NB4 (cell line): ENCODE data around the gene CDK12.

ENCODE experiments used
- DNase-seq: peaks from one replicate; pipeline ENCODE4 v3.0.0; 2010; ENCODE audit warnings: low read depth
- H3K4me3 ChIP-seq: one replicate; pipeline ENCODE4 v1.5.1; 2011; ENCODE audit warnings: mild to moderate bottlenecking, low read depth, low read length, moderate library complexity
- MYC ChIP-seq: IDR thresholded peaks from 2 replicates; pipeline ENCODE4 v1.6.1; 2011; ENCODE audit warnings: low read depth, low read length
- POLR2A ChIP-seq: IDR thresholded peaks from 2 replicates; pipeline ENCODE4 v1.6.1; 2011; ENCODE audit warnings: mild to moderate bottlenecking; ENCODE audit not compliant: insufficient read length; ENCODE audit errors: extremely low read depth
- TF ChIP-seq, protein P1 (sequence below): IDR thresholded peaks from one replicate; pipeline ENCODE4 v1.5.1; 2012; ENCODE audit warnings: low read depth, low read length
- TF ChIP-seq, protein P2 (sequence below): IDR thresholded peaks from 2 replicates; pipeline ENCODE4 v1.6.1; 2011; ENCODE audit warnings: low read depth, low read length

Gene CDK12

DNA sequence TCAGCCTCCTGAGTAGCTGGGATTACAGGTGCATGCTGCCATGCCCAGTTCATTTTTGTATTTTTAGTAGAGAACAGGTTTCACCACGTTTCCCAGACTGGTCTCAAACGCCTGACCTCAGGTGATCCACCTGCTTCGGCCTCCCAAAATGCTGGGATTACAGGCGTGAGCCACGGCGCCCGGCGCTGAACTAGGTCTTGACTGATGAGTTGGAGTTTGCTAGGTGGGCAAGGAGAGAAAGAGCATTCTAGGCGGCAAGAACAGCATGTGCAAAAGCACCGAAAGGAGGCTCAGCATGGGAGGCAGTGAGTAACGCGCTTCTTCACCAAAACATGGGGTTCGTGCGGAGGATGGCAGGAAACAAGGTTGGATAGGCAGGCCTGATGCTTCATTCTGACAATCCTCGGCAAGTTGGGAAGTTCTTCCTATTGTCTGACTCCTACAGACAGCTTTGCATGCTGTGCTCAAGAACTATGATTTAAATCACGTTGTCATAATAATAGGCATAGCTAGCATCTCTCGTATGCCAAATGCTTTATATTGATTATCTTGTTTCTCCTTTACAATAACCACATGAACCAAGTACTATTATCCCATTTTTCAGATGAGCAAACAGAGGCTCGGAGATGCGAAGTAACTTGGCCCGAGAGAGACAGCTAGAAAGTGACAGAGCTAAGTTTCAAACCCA, 119.9 kb downstream of the CDK12 start:
- TF ChIP-seq, protein P1, sequence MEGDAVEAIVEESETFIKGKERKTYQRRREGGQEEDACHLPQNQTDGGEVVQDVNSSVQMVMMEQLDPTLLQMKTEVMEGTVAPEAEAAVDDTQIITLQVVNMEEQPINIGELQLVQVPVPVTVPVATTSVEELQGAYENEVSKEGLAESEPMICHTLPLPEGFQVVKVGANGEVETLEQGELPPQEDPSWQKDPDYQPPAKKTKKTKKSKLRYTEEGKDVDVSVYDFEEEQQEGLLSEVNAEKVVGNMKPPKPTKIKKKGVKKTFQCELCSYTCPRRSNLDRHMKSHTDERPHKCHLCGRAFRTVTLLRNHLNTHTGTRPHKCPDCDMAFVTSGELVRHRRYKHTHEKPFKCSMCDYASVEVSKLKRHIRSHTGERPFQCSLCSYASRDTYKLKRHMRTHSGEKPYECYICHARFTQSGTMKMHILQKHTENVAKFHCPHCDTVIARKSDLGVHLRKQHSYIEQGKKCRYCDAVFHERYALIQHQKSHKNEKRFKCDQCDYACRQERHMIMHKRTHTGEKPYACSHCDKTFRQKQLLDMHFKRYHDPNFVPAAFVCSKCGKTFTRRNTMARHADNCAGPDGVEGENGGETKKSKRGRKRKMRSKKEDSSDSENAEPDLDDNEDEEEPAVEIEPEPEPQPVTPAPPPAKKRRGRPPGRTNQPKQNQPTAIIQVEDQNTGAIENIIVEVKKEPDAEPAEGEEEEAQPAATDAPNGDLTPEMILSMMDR = no peak
- TF ChIP-seq, protein P2, sequence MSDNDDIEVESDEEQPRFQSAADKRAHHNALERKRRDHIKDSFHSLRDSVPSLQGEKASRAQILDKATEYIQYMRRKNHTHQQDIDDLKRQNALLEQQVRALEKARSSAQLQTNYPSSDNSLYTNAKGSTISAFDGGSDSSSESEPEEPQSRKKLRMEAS = no peak
- TF ChIP-seq POLR2A (no peak), MYC (no peak)
- no peak for DNase-seq
- no peak overlapping the region for H3K4me3 ChIP-seq

DNA sequence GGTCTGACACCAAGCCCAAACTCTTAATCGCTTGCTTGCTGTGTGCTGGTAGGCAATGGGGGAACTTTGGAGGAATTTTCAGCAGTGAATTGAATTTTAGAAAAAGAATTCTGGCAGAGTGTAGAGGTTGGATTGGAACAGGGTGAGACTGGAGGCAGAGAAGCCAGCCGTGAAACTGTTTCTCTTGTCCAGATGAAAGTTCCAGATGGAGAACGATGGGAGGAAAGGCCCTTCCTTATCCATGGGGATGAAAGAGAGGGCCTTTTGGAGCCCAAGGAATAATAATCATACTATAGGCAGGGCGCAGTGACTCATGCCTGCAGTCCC, 120.4 kb downstream of the CDK12 start:
- H3K4me3 ChIP-seq = no peak overlapping the region
- DNase-seq = no peak
- TF ChIP-seq, protein P1 = no peak
- TF ChIP-seq MYC (no peak), POLR2A (no peak)
- TF ChIP-seq, protein P2 = no peak

GRCh38 chr17:39582658-39583057, 121.4 kb downstream of the CDK12 start:
- DNase-seq = no peak
- no peak overlapping the region for H3K4me3 ChIP-seq
- no peak for TF ChIP-seq MYC
- no peak for TF ChIP-seq POLR2A
- TF ChIP-seq, protein P1 = no peak
- TF ChIP-seq, protein P2 = no peak
